BLaER1 treated with 17β-estradiol and CSF1 and Interleukin-3, amounts not matched to agents 10 nM and 100 nM (cell line): ENCODE measurements around the gene SRA1.
A peak's percentile ranks its signal among the peaks of the same experiment; 100 is the strongest.

ENCODE experiments used
- H3K27ac ChIP-seq, 11 experiments: shearing (Covaris generic); formaldehyde crosslinking; 2 replicates each; pipeline ENCODE4 v1.8.1; 2022
- H3K27me3 ChIP-seq, 11 experiments: shearing (Covaris generic); formaldehyde crosslinking; 2 replicates each; pipeline ENCODE4 v1.8.1; 2022
- H3K36me3 ChIP-seq, 11 experiments: shearing (Covaris generic); formaldehyde crosslinking; 2 replicates each; pipeline ENCODE4 v1.8.1; 2022
- H3K4me1 ChIP-seq, 10 experiments: shearing (Covaris generic); formaldehyde crosslinking; 2 replicates each; pipeline ENCODE4 v1.8.1; 2022
- H3K4me2 ChIP-seq, 11 experiments: shearing (Covaris generic); formaldehyde crosslinking; 2 replicates each; pipeline ENCODE4 v1.8.1; 2022
- H3K4me3 ChIP-seq, 10 experiments: shearing (Covaris generic); formaldehyde crosslinking; 2 replicates each; pipeline ENCODE4 v1.8.1; 2022
- H3K9ac ChIP-seq, 11 experiments: shearing (Covaris generic); formaldehyde crosslinking; 2 replicates each; pipeline ENCODE4 v1.8.1; 2022
- H3K9me3 ChIP-seq, 11 experiments: shearing (Covaris generic); formaldehyde crosslinking; replicated peaks in 1 of 11; 2 replicates each; pipeline ENCODE4 v1.8.1; 2022
- H4K20me1 ChIP-seq, 11 experiments: shearing (Covaris generic); formaldehyde crosslinking; 2 replicates each; pipeline ENCODE4 v1.8.1; 2022
- Cebpa-rat ChIP-seq, 11 experiments: shearing (Covaris generic); IDR thresholded peaks; 2 replicates each; pipeline ENCODE4 v1.8.1; 2022

SRA1 gene

GRCh38 chr5:140540227-140540626 is 17.0 kb downstream of the SRA1 start:
- Histone ChIP-seq H3K36me3 (peaks cover 97 to 100% (median 99%) of the 10 kb centered on the region in 11 experiments), H4K20me1 (peaks cover 0 to 9% (median 0%) of the 10 kb centered on the region in 11 experiments; a peak in 3 of 22 replicates), H3K4me2 (no peak overlapping the region)

GRCh38 chr5:140524003-140524402 is 33.3 kb downstream of the SRA1 start:
- H3K9me3 ChIP-seq = no peaks in the 10 kb centered on the region
- peaks cover 0 to 8% (median 3%) of the 10 kb centered on the region in 11 experiments; a peak in 4 of 22 replicates for H4K20me1 ChIP-seq
- H3K4me2 ChIP-seq = peak overlapping the region in 4 of 11 experiments; percentile 11 to 31 (median 15); a peak in 4 of 22 replicates
- TF ChIP-seq Cebpa-rat (IDR thresholded peaks at IDR 0.05) = no peak
- no peak overlapping the region for H3K4me3 ChIP-seq
- H3K27ac ChIP-seq = no peak overlapping the region
- peaks cover 0 to 9% (median 7%) of the 10 kb centered on the region in 10 experiments; a peak in 13 of 20 replicates for H3K4me1 ChIP-seq
- peaks cover 65 to 80% (median 75%) of the 10 kb centered on the region in 11 experiments for H3K36me3 ChIP-seq
- 0 out of 22 replicates have a peak overlapping the region, but pooled peaks of 1 of the 11 experiments have one; percentile 16 for H3K9ac ChIP-seq
- H3K27me3 ChIP-seq = no peaks in the 10 kb centered on the region

More at GRCh38 chr5:140540227-140540626, 17.0 kb downstream of the SRA1 start:
- Histone ChIP-seq H3K4me3 (no peak overlapping the region), H3K9ac (no peak overlapping the region), H3K4me1 (no peaks in the 10 kb centered on the region), H3K9me3 (no peaks in the 10 kb centered on the region), H3K27me3 (no peaks in the 10 kb centered on the region), H3K27ac (no peak overlapping the region)
- no peak for TF ChIP-seq Cebpa-rat (IDR thresholded peaks at IDR 0.05)

- Histone ChIP-seq H3K4me1 (no peaks in the 10 kb centered on the region), H3K27ac (no peak overlapping the region), H3K9ac (no peak overlapping the region), H3K36me3 (peaks cover 74 to 84% (median 76%) of the 10 kb centered on the region in 11 experiments), H3K27me3 (no peaks in the 10 kb centered on the region), H3K4me3 (no peak overlapping the region), H4K20me1 (no peaks in the 10 kb centered on the region), H3K4me2 (no peak overlapping the region), H3K9me3 (peaks cover 19 to 39% (median 30%) of the 10 kb centered on the region in 11 experiments)
- no peak for TF ChIP-seq Cebpa-rat (IDR thresholded peaks at IDR 0.05)
Observed at GRCh38 chr5:140513124-140513523, 44.1 kb downstream of the SRA1 start.

GRCh38 chr5:140509898-140510297 is 47.4 kb downstream of the SRA1 start:
- Histone ChIP-seq H3K27me3 (no peaks in the 10 kb centered on the region), H3K36me3 (peaks cover 98 to 100% (median 100%) of the 10 kb centered on the region in 11 experiments), H3K4me1 (no peaks in the 10 kb centered on the region), H3K4me3 (no peak overlapping the region), H3K4me2 (no peak overlapping the region), H3K9ac (no peak overlapping the region), H3K9me3 (peaks cover 13 to 31% (median 21%) of the 10 kb centered on the region in 11 experiments), H4K20me1 (no peaks in the 10 kb centered on the region), H3K27ac (no peak overlapping the region)
- no peak for TF ChIP-seq Cebpa-rat (IDR thresholded peaks at IDR 0.05)

GRCh38 chr5:140502834-140503233 is 54.4 kb downstream of the SRA1 start:
- no peaks in the 10 kb centered on the region for H3K27me3 ChIP-seq
- no peak overlapping the region for H3K4me2 ChIP-seq
- no peak overlapping the region for H3K9ac ChIP-seq
- no peaks in the 10 kb centered on the region for H3K9me3 ChIP-seq
- TF ChIP-seq Cebpa-rat (IDR thresholded peaks at IDR 0.05) = no peak
- H3K36me3 ChIP-seq = peaks cover 56 to 88% (median 77%) of the 10 kb centered on the region in 11 experiments
- H3K4me3 ChIP-seq = no peak overlapping the region
- H4K20me1 ChIP-seq = peaks cover 0 to 5% (median 0%) of the 10 kb centered on the region in 11 experiments; a peak in 3 of 22 replicates
- H3K27ac ChIP-seq = no peak overlapping the region
- no peaks in the 10 kb centered on the region for H3K4me1 ChIP-seq
